ENCODE data around the gene VSTM4. TPM values are rescaled to one million over a fixed set of nuclear protein-coding genes. Genes with fewer than 3 reads are reported as not detected.

Gene VSTM4
- total RNA-seq, 3 donors from 2014 or later, result 8.5 to 17.3 (median 9.5) TPM

GRCh38 chr10:49105076-49105475 lies 10.2 kb downstream of the VSTM4 start:
- TF ChIP-seq POLR2A (IDR thresholded peaks at IDR 0.05) (no peak), POLR2AphosphoS5 (IDR thresholded peaks at IDR 0.05) (no peak), CTCF (IDR thresholded peaks at IDR 0.05) (no peak)
- Histone ChIP-seq H3K4me3 (no peak overlapping the region), H3K27ac (no peak overlapping the region), H3K36me3 (no peaks in the 10 kb centered on the region), H3K4me1 (peaks cover 0 to 10% of the 10 kb centered on the region in 2 donors), H3K27me3 (no peaks in the 10 kb centered on the region), H3K9me3 (no peaks in the 10 kb centered on the region)
- DNase-seq (ENCODE audit: low spot score in 2 of 2), result no peak
- intact Hi-C loops (cut with DNase I; ENCODE audit: low total_unique reads), result no loop called here

GRCh38 chr10:49104323-49104722 lies 11.0 kb downstream of the VSTM4 start:
- no peak for DNase-seq (ENCODE audit: low spot score in 2 of 2)
- Histone ChIP-seq H3K9me3 (no peaks in the 10 kb centered on the region), H3K27me3 (no peaks in the 10 kb centered on the region), H3K4me1 (peaks cover 0 to 10% of the 10 kb centered on the region in 2 donors), H3K4me3 (no peak overlapping the region), H3K36me3 (no peaks in the 10 kb centered on the region), H3K27ac (no peak overlapping the region)
- intact Hi-C loops (cut with DNase I; ENCODE audit: low total_unique reads), result no loop called here
- TF ChIP-seq CTCF (IDR thresholded peaks at IDR 0.05), result no peak
- no peak for TF ChIP-seq POLR2AphosphoS5 (IDR thresholded peaks at IDR 0.05)
- no peak for TF ChIP-seq POLR2A (IDR thresholded peaks at IDR 0.05)

DNA sequence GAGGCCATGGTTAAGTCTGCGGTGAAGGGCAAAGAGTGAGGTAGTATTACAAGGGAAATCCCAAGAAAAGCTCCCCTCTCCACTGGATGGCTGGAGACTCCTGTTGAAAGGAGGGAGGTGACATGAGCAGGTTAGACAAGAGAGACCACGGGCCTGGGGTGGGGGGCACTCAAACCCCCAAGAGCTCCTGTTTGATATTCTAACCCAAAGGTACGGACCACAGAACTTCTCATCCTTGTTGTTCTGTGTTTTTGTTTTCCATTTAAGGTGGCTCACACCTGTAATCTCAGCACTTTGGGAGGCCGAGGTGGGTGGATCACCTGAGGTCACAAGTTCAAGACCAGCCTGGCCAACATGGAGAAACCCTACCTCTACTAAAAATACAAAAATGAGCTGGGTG lies 11.6 kb downstream of the VSTM4 start:
- no peaks in the 10 kb centered on the region for H3K9me3 ChIP-seq
- H3K27ac ChIP-seq, result no peak overlapping the region
- H3K27me3 ChIP-seq, result no peaks in the 10 kb centered on the region
- no peak for DNase-seq (ENCODE audit: low spot score in 2 of 2)
- peaks cover 0 to 10% of the 10 kb centered on the region in 2 donors for H3K4me1 ChIP-seq
- no peak for TF ChIP-seq CTCF (IDR thresholded peaks at IDR 0.05)
- TF ChIP-seq POLR2A (IDR thresholded peaks at IDR 0.05), result no peak
- TF ChIP-seq POLR2AphosphoS5 (IDR thresholded peaks at IDR 0.05), result no peak
- H3K4me3 ChIP-seq, result no peak overlapping the region
- no peaks in the 10 kb centered on the region for H3K36me3 ChIP-seq
- intact Hi-C loops (cut with DNase I; ENCODE audit: low total_unique reads), result no loop called here

GRCh38 chr10:49099046-49099445 lies 16.3 kb downstream of the VSTM4 start:
- Histone ChIP-seq H3K36me3 (no peaks in the 10 kb centered on the region), H3K4me1 (no peaks in the 10 kb centered on the region), H3K4me3 (no peak overlapping the region), H3K27me3 (no peaks in the 10 kb centered on the region), H3K9me3 (no peaks in the 10 kb centered on the region), H3K27ac (no peak overlapping the region)
- no peak for DNase-seq (ENCODE audit: low spot score in 2 of 2)
- TF ChIP-seq POLR2A (IDR thresholded peaks at IDR 0.05) (no peak), CTCF (IDR thresholded peaks at IDR 0.05) (no peak), POLR2AphosphoS5 (IDR thresholded peaks at IDR 0.05) (no peak)
- intact Hi-C loops (cut with DNase I; ENCODE audit: low total_unique reads), result no loop called here

GRCh38 chr10:49096890-49097445 lies 18.4 kb downstream of the VSTM4 start:
- no peak for DNase-seq (ENCODE audit: low spot score in 2 of 2)
- H3K27me3 ChIP-seq, result no peaks in the 10 kb centered on the region

More at GRCh38 chr10:49096890-49097445, 18.4 kb downstream of the VSTM4 start:
- no peak for TF ChIP-seq POLR2AphosphoS5 (IDR thresholded peaks at IDR 0.05)
- no peak for TF ChIP-seq CTCF (IDR thresholded peaks at IDR 0.05)
- H3K4me1 ChIP-seq, result no peaks in the 10 kb centered on the region
- intact Hi-C loops (cut with DNase I; ENCODE audit: low total_unique reads), result loop anchor here (1.0 kb wide), 1 partner anchor 43 kb away; no protein-coding TSS in a partner anchor
- H3K4me3 ChIP-seq, result no peak overlapping the region
- H3K27ac ChIP-seq, result no peak overlapping the region
- no peaks in the 10 kb centered on the region for H3K36me3 ChIP-seq
- H3K9me3 ChIP-seq, result no peaks in the 10 kb centered on the region
